ENCODE measurements around the gene TNS3.

- no peak for TF ChIP-seq CTCF (IDR thresholded peaks at IDR 0.05)
- no peak for TF ChIP-seq REST (IDR thresholded peaks at IDR 0.05; ENCODE audit: insufficient read depth in 1 of 2, low read depth in 2 of 2, low read length in 1 of 2)
- no peak; the same call in 1 of the 2 replicates for TF ChIP-seq POLR2AphosphoS5 (IDR thresholded peaks at IDR 0.05; ENCODE audit: low read depth, low read length)
- TF ChIP-seq TCF7L2 (IDR thresholded peaks at IDR 0.05; ENCODE audit: low read depth, low read length): no peak
- TF ChIP-seq SIN3A (IDR thresholded peaks at IDR 0.05; ENCODE audit: borderline replicate concordance, insufficient read depth, low read depth, low read length): no peak
Observed at GRCh38 chr7:47441796-47442604, 139.9 kb downstream of the TNS3 start.
